Measurements from ENCODE around the gene METTL8.

METTL8 gene, protein sequence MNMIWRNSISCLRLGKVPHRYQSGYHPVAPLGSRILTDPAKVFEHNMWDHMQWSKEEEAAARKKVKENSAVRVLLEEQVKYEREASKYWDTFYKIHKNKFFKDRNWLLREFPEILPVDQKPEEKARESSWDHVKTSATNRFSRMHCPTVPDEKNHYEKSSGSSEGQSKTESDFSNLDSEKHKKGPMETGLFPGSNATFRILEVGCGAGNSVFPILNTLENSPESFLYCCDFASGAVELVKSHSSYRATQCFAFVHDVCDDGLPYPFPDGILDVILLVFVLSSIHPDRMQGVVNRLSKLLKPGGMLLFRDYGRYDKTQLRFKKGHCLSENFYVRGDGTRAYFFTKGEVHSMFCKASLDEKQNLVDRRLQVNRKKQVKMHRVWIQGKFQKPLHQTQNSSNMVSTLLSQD

DNA sequence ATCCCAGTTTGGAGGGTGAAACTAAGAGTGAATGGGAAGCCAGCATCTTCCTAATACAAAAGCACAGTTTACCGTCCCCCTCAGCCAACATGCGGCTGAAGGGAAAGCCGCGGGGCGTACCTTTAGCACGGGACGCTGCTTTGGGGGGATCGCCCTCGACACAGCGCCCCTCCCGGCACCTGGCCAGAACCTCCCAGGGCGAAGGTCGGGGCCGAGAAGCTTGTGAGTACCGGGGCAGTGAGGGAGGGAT is at the start of gene METTL8:
Gene METTL8 (minus strand): TSS at position 228 of the 250 bp plus-strand sequence. CDS start 41,805 bp downstream, outside the sequence.
- H3K27me3 ChIP-seq (ENCODE audit: insufficient read depth, low read length) = no peaks in the 10 kb centered on the region
- H3K9me3 ChIP-seq (ENCODE audit: low read length) = peaks cover 2% of the 10 kb centered on the region
- peaks cover 20% of the 10 kb centered on the region for H3K4me1 ChIP-seq (ENCODE audit: insufficient read depth, low read length)

DNA sequence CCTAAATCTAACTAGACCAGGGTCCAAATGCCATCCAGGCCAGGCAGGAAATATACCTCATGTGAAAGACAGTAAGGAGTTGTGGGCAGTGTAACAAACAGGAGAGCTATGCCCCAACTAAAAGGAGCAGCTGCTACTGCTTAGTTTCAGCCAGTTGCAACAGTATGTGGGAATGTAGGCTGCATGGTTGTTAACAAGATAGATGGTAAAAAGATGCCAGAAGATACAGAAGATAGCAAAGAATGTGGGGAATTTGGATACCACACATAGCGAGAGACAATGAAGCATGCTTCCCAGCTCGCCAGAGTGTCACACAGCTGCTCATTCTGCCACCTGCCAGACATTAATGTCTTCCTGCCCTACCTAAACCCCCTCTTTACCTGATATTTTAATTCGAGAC is 49.1 kb upstream of the METTL8 start:
- Histone ChIP-seq H3K4me1 (ENCODE audit: insufficient read depth, low read length) (peaks cover 8% of the 10 kb centered on the region), H3K4me3 (ENCODE audit: low read length) (no peak overlapping the region)

More for the DNA sequence above, at the start of gene METTL8:
- Histone ChIP-seq H3K4me3 (ENCODE audit: low read length) (peak within 1 kb of the TSS; percentile 76), H2AFZ (ENCODE audit: low read depth, low read length) (peak within 1 kb of the TSS; percentile 84), H3K36me3 (ENCODE audit: insufficient read depth, low read length) (peaks cover 20% of the 10 kb centered on the region)

DNA sequence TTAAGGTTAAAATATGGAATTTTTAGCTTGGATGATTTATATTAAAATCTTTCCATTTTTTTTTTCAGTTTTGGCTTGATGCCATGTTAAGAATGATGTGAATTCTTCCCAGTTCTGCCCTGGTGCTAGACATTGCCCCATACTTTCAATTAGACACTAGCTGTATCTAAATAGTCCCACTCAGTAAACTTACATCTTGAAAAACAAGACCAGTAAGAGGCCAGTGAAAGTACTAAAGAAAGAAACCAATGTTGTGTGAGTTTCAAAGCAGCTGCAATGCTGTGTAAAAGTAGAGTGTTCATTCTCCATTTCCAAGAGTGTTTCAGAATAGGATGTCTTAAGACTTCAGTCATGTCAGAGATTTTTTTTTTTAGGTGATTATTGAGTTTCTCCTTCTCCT is 48.5 kb upstream of the METTL8 start:
- Histone ChIP-seq H3K9me3 (ENCODE audit: low read length) (no peaks in the 10 kb centered on the region), H3K4me3 (ENCODE audit: low read length) (no peak overlapping the region), H2AFZ (ENCODE audit: low read depth, low read length) (no peak overlapping the region)

More for the DNA sequence above, 49.1 kb upstream of the METTL8 start:
- H3K27me3 ChIP-seq (ENCODE audit: insufficient read depth, low read length) = no peaks in the 10 kb centered on the region
- H3K36me3 ChIP-seq (ENCODE audit: insufficient read depth, low read length) = peaks cover 20% of the 10 kb centered on the region
- no peaks in the 10 kb centered on the region for H3K9me3 ChIP-seq (ENCODE audit: low read length)
- no peak overlapping the region for H2AFZ ChIP-seq (ENCODE audit: low read depth, low read length)

DNA sequence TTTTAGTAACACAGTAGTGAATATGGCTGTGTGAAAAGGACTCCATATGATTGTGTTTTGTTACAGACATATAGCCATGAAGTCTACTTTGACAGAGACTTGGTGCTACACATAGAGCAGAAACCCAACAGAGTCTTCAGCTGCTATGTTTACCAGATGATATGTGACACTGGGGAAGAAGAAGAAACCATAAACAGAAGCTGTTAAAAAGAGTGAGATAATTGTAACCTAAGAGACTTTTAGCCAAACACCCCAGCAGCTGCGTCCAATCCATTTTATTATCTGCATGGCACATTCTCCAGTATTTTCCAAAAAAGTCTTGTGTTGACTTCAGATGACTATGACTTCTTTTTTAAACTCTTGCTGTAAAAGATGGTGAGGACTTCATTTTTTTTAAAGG is 47.1 kb upstream of the METTL8 start:
- Histone ChIP-seq H3K4me3 (ENCODE audit: low read length) (no peak overlapping the region), H3K9me3 (ENCODE audit: low read length) (no peaks in the 10 kb centered on the region), H2AFZ (ENCODE audit: low read depth, low read length) (no peak overlapping the region), H3K4me1 (ENCODE audit: insufficient read depth, low read length) (peaks cover 8% of the 10 kb centered on the region), H3K27me3 (ENCODE audit: insufficient read depth, low read length) (no peaks in the 10 kb centered on the region), H3K36me3 (ENCODE audit: insufficient read depth, low read length) (peaks cover 31% of the 10 kb centered on the region)

More for the DNA sequence above, 48.5 kb upstream of the METTL8 start:
- Histone ChIP-seq H3K4me1 (ENCODE audit: insufficient read depth, low read length) (peaks cover 8% of the 10 kb centered on the region), H3K36me3 (ENCODE audit: insufficient read depth, low read length) (peaks cover 23% of the 10 kb centered on the region), H3K27me3 (ENCODE audit: insufficient read depth, low read length) (no peaks in the 10 kb centered on the region)

DNA sequence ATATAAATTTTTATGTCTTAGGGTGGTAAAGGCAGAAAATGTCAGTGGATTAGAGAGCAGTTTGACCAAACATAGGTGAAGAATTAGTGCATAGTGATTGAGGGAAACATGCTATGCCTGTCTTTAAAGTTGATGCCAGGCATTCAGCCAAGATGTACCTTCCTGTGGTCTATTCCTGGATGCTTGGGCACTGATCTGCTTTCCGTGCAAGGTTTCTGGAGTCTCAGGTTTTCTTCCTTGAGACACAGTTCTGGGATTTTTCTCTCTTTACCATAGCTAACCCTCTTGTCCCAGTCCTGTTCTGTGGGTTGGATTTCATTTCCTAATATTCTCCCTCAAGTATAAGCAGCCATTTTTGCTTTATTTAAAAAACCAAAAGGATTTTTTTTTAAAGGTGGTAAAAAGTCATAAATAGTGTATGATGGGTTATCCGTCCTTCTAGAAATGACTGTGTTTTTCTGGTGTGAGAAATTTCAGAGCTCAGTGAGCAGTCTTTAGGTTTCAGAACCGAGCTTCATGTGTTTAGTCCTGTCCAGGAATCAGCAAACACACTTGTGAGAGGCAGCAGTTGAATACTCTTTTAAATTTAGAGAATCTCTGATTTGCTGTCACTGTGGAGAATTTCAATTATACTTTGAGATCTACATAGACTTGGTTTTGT is 45.5 kb upstream of the METTL8 start:
- Histone ChIP-seq H3K9me3 (ENCODE audit: low read length) (no peaks in the 10 kb centered on the region), H3K36me3 (ENCODE audit: insufficient read depth, low read length) (peaks cover 42% of the 10 kb centered on the region), H3K4me3 (ENCODE audit: low read length) (no peak overlapping the region), H3K27me3 (ENCODE audit: insufficient read depth, low read length) (no peaks in the 10 kb centered on the region), H2AFZ (ENCODE audit: low read depth, low read length) (no peak overlapping the region), H3K4me1 (ENCODE audit: insufficient read depth, low read length) (peaks cover 8% of the 10 kb centered on the region)

DNA sequence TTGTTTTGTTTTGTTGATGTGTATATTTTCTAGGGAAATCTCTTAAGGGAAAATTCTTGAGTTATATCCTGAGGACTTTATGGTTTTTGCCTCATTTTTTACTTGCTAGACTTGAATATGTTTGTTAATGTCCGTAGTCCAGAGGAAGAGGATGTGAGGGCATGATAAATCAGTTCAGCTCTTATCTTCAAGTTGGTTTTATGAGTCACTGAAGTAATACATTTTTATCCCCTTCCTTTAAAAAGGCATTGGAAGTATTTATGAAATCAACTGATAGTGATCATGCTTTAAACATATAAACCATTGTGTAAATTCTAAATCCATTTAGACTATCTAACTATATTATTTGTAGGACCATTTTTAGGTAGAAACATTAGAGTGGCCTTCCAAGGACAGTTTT is 44.6 kb upstream of the METTL8 start:
- no peak overlapping the region for H3K4me3 ChIP-seq (ENCODE audit: low read length)
- no peak overlapping the region for H2AFZ ChIP-seq (ENCODE audit: low read depth, low read length)
- no peaks in the 10 kb centered on the region for H3K9me3 ChIP-seq (ENCODE audit: low read length)
- no peaks in the 10 kb centered on the region for H3K27me3 ChIP-seq (ENCODE audit: insufficient read depth, low read length)
- peaks cover 50% of the 10 kb centered on the region for H3K36me3 ChIP-seq (ENCODE audit: insufficient read depth, low read length)
- peaks cover 8% of the 10 kb centered on the region for H3K4me1 ChIP-seq (ENCODE audit: insufficient read depth, low read length)

DNA sequence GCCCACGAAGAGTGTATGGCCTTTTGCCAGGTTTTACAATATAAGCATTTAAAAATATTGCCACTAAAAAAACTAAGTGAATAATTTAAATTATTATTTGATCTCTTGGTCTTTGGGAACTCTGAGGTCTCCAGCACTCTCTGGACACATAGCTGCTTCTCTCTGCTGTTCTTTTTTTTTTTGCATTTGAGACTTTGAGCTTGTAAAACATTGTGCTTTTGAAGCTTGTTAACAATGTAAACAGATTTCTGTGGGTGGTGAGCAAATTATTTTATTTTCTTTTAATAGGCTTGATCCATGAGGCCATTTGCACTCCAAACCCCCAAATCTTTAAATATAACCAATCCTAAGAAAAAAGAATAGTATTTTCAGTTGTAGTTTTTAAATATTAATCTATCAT is 42.2 kb upstream of the METTL8 start:
- no peaks in the 10 kb centered on the region for H3K4me1 ChIP-seq (ENCODE audit: insufficient read depth, low read length)
- no peak overlapping the region for H2AFZ ChIP-seq (ENCODE audit: low read depth, low read length)
- H3K9me3 ChIP-seq (ENCODE audit: low read length) = no peaks in the 10 kb centered on the region
- no peak overlapping the region for H3K4me3 ChIP-seq (ENCODE audit: low read length)
- H3K27me3 ChIP-seq (ENCODE audit: insufficient read depth, low read length) = no peaks in the 10 kb centered on the region
- peaks cover 46% of the 10 kb centered on the region for H3K36me3 ChIP-seq (ENCODE audit: insufficient read depth, low read length)

DNA sequence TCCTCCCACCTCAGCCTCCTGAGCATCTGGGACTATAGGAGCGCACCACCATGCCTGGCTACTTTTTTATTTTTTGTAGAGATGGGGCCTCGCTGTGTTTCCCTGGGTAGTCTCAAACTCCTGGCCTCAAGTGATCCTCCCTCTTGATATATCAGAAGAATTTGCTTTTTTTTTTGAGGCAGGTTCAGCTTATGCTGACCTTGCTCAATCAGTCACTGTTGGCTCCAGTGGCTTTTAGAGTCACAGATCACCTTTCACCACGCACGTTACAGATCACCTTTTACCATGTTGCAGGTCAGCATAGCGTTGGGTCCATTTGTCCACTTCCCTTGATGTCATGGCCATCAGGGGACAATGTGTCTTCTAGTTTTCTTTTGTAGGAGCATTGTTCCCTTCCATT is 36.3 kb upstream of the METTL8 start:
- Histone ChIP-seq H2AFZ (ENCODE audit: low read depth, low read length) (no peak overlapping the region), H3K27me3 (ENCODE audit: insufficient read depth, low read length) (no peaks in the 10 kb centered on the region), H3K4me3 (ENCODE audit: low read length) (no peak overlapping the region), H3K36me3 (ENCODE audit: insufficient read depth, low read length) (peaks cover 41% of the 10 kb centered on the region), H3K4me1 (ENCODE audit: insufficient read depth, low read length) (no peaks in the 10 kb centered on the region), H3K9me3 (ENCODE audit: low read length) (no peaks in the 10 kb centered on the region)

DNA sequence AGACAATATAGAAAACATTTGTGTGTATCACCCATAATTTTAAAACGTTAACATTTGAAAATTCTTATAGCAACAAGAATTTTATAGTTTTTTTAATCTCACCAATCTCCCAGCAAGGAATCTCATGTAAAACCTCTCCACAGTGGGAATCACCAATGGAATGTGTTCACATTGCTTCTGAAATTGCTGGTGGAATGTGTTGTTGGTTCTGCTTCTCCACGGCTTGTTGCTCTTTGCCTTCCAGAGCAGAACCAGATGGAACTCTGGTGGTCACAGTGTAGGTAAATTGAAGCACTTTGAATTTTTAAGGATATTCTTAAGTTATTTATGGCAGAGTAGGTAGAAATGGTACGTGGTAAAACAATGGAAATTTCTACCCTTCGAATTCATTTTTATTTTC is 35.4 kb upstream of the METTL8 start:
- no peaks in the 10 kb centered on the region for H3K4me1 ChIP-seq (ENCODE audit: insufficient read depth, low read length)
- H3K4me3 ChIP-seq (ENCODE audit: low read length) = no peak overlapping the region
- no peaks in the 10 kb centered on the region for H3K9me3 ChIP-seq (ENCODE audit: low read length)
- no peaks in the 10 kb centered on the region for H3K27me3 ChIP-seq (ENCODE audit: insufficient read depth, low read length)
- H2AFZ ChIP-seq (ENCODE audit: low read depth, low read length) = no peak overlapping the region
- H3K36me3 ChIP-seq (ENCODE audit: insufficient read depth, low read length) = peaks cover 33% of the 10 kb centered on the region

DNA sequence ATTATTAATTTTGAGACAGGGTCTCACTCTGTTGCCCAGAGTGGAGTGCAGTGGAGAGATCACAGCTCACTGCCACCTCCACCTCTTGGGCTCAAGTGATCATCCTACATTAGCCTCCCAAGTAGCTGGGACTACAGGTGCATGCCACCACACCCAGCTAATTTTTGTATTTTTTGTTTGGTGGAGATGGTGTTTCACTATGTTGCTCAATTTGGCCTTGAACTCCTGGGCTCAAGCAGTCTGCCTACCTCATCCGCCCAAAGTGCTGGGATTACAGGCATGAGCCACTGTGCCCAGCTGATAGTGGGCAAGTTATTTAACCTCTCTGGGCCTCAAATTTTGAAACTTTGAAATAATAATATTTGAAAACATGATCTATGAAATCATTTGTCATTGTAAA is 26.7 kb upstream of the METTL8 start:
- H3K9me3 ChIP-seq (ENCODE audit: low read length) = peaks cover 3% of the 10 kb centered on the region
- no peak overlapping the region for H2AFZ ChIP-seq (ENCODE audit: low read depth, low read length)
- no peak overlapping the region for H3K4me3 ChIP-seq (ENCODE audit: low read length)
- peaks cover 22% of the 10 kb centered on the region for H3K36me3 ChIP-seq (ENCODE audit: insufficient read depth, low read length)
- H3K27me3 ChIP-seq (ENCODE audit: insufficient read depth, low read length) = no peaks in the 10 kb centered on the region
- H3K4me1 ChIP-seq (ENCODE audit: insufficient read depth, low read length) = no peaks in the 10 kb centered on the region

DNA sequence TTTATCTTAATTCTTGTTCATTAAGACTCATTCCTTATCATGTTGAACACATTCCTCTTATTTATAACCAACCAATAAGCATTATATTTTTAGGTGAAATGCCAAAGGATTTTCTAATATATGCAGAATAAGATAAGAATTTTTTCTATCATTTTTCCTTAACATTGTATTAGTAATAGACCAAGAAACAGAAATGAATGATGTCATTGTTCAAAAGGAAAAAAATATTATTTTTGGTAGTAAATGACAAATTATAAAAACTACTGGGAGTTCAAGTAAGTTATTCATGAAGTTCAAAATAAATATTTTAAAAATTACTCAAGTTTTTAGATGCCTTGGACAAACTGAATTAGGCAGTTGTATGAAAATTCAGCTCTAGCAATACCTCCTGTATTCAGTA is 25.7 kb upstream of the METTL8 start:
- Histone ChIP-seq H3K36me3 (ENCODE audit: insufficient read depth, low read length) (peaks cover 29% of the 10 kb centered on the region), H3K4me3 (ENCODE audit: low read length) (no peak overlapping the region), H3K4me1 (ENCODE audit: insufficient read depth, low read length) (no peaks in the 10 kb centered on the region), H3K27me3 (ENCODE audit: insufficient read depth, low read length) (no peaks in the 10 kb centered on the region), H3K9me3 (ENCODE audit: low read length) (peaks cover 7% of the 10 kb centered on the region), H2AFZ (ENCODE audit: low read depth, low read length) (no peak overlapping the region)

DNA sequence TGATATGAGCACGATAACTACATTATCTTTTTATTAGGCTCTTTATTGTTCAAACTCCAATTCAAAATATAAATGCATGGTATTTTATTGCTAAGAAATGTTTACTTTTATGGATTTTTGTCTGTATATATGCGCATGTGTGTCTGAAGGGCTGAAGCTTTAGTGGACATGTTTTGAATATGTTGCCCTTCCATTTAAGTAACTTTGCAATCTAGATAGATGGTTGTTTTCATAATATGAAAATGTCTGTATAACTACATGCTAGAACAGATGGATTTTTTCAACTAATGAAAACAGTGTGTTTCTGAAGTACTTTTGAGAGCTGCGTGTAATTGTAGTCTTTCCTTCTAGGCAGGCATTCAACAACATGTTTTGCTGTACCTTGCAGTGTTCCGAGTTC is 19.0 kb upstream of the METTL8 start:
- peaks cover 4% of the 10 kb centered on the region for H3K9me3 ChIP-seq (ENCODE audit: low read length)
- H3K4me1 ChIP-seq (ENCODE audit: insufficient read depth, low read length) = no peaks in the 10 kb centered on the region
- H2AFZ ChIP-seq (ENCODE audit: low read depth, low read length) = no peak overlapping the region
- H3K36me3 ChIP-seq (ENCODE audit: insufficient read depth, low read length) = peaks cover 50% of the 10 kb centered on the region
- H3K27me3 ChIP-seq (ENCODE audit: insufficient read depth, low read length) = no peaks in the 10 kb centered on the region
- H3K4me3 ChIP-seq (ENCODE audit: low read length) = no peak overlapping the region

DNA sequence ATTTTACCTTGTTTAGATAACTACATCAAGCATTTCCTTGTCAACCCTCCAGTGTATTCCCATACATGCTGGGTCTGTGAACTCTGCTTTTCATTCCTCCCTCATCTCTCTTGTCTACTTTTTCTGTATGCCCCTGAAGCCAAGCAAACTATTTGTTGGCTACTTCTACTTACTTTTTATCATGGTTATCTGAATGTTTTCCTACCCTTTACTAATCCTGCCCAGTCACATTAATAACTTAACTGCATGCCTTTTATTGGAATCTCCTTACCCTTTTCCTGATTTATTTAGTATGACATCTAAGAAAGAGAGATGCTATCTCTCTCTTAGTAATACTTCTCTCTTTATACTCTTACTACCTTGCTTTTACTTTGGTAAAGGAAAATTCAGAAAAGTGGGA is 17.3 kb upstream of the METTL8 start:
- no peak overlapping the region for H3K4me3 ChIP-seq (ENCODE audit: low read length)
- H3K4me1 ChIP-seq (ENCODE audit: insufficient read depth, low read length) = no peaks in the 10 kb centered on the region
- peaks cover 4% of the 10 kb centered on the region for H3K9me3 ChIP-seq (ENCODE audit: low read length)
- H3K27me3 ChIP-seq (ENCODE audit: insufficient read depth, low read length) = no peaks in the 10 kb centered on the region
- H3K36me3 ChIP-seq (ENCODE audit: insufficient read depth, low read length) = peaks cover 54% of the 10 kb centered on the region
- H2AFZ ChIP-seq (ENCODE audit: low read depth, low read length) = no peak overlapping the region
